Right kidney (tissue), 1 donor: ENCODE data around the gene VAMP5.

Experiments used
- DNase-seq: peaks from one replicate; pipeline ENCODE4 v3.0.0-alpha.2; 2016

VAMP5 gene

GRCh38 chr2:85635011-85635410 lies 50.8 kb downstream of the VAMP5 start:
- no peak for DNase-seq

GRCh38 chr2:85635636-85636035 lies 51.4 kb downstream of the VAMP5 start:
- DNase-seq = no peak

- DNase-seq = no peak
These were observed 58.5 kb downstream of the VAMP5 start for GRCh38 chr2:85642725-85643124.
